NCI-H2196 (cell line): ENCODE results near the gene HAVCR1.

Experiments used
- DNase-seq: peaks from one replicate; lab custom pipeline; 2025; ENCODE audit not compliant: unreplicated experiment; lab: John Stamatoyannopoulos, UW

The HAVCR1 gene

GRCh38 chr5:157004893-157005551 is 53.9 kb downstream of the HAVCR1 start:
- no peak for DNase-seq

DNA sequence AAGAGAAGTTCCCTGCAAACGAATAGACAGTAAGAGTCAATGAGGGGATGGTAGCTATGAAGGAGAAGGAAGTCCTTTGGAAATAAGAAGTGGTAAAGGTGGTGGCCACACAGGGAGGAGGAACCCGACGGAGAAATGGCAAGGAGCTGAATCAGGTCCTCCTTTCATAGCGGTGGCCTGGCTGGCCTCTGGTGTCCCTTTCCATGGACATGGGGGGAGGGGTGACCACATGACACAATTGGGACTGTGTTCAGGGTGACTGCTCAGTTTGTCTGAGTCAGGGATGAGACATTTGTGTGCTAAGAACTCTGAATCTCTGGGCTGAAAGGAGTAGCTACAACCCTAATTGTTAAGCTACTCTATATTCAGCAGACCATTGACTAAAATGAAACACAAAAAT is 67.2 kb downstream of the HAVCR1 start:
- DNase-seq, result no peak

DNA sequence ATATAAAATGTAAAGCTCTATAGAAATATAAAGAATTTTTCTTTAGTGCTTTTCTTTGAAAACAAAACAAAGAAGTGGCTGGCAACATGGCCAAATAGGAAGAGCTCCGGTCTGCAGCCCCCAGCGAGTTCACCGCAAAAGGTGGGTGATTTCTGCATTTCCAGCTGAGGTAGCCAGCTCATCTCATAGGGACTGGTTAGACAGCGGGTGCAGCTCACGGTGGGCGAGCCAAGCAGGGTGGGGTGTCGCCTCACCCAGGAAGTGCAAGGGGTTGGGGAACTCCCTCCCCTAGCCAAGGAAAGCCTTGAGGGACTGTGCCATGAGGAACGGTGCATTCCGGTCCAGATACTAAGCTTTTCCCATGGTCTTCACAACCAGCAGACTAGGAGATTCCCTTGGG is 74.9 kb downstream of the HAVCR1 start:
- no peak for DNase-seq

DNA sequence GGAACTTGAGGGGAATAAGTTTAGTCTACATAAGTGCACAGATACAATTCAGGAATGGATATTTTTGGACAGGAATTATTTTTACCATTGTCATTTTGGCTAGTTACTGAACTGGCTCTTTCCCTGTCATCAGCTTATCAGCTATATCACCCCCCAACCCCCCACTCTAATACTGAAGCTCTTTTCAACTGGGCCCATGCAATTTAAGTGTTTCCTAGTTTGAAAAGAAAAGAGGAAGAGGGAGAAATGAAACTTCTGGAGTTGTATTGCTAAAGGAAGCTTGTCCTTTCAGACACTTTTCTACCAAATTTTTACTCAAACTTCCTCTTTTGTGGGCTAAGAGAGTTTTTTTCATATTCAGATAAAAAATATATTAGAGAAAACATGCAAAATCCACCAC is 77.4 kb downstream of the HAVCR1 start:
- no peak for DNase-seq
